ENCODE results near the gene DENND6B.
"Not testable (repeated sequence)": the region's sequence is repeated elsewhere in the genome, so short reads cannot be mapped to it uniquely, and the experiment has no call there.

DENND6B gene

GRCh38 chr22:50338042-50338573, 11.3 kb upstream of the DENND6B start:
- no peak for DNase-seq

GRCh38 chr22:50337262-50338041, 10.6 kb upstream of the DENND6B start:
- no peak for DNase-seq

GRCh38 chr22:50334433-50334832, 7.6 kb upstream of the DENND6B start:
- not testable (repeated sequence) for DNase-seq

GRCh38 chr22:50329236-50329635, 2.4 kb upstream of the DENND6B start:
- DNase-seq: no peak

GRCh38 chr22:50327711-50328019, 853 bp upstream of the DENND6B start:
- DNase-seq: no peak

GRCh38 chr22:50326225-50326955, 422 bp downstream of the DENND6B start:
- no peak for DNase-seq

- DNase-seq: no peak
These were observed 1.2 kb downstream of the DENND6B start for GRCh38 chr22:50325444-50326224.

GRCh38 chr22:50323900-50324299, 2.9 kb downstream of the DENND6B start:
- no peak for DNase-seq

GRCh38 chr22:50322382-50323104, 4.3 kb downstream of the DENND6B start:
- not testable (repeated sequence) for DNase-seq

GRCh38 chr22:50320671-50321325, 6.0 kb downstream of the DENND6B start:
- DNase-seq: no peak

GRCh38 chr22:50320116-50320515, 6.7 kb downstream of the DENND6B start:
- DNase-seq: no peak

- no peak for DNase-seq
These were observed 7.3 kb downstream of the DENND6B start for GRCh38 chr22:50319503-50319951.

- no peak for DNase-seq
These were observed 8.0 kb downstream of the DENND6B start for GRCh38 chr22:50318698-50319411.

- DNase-seq: no peak
These were observed 8.5 kb downstream of the DENND6B start for GRCh38 chr22:50318356-50318697.

- no peak for DNase-seq
These were observed 9.1 kb downstream of the DENND6B start for GRCh38 chr22:50317674-50318073.

- no peak for DNase-seq
These were observed 9.6 kb downstream of the DENND6B start for GRCh38 chr22:50317178-50317577.

- no peak for DNase-seq
These were observed 10.4 kb downstream of the DENND6B start for GRCh38 chr22:50316114-50317065.

GRCh38 chr22:50315289-50316113, 11.3 kb downstream of the DENND6B start:
- no peak for DNase-seq

Data from KG1 (cell line).